Stomach (tissue), 9 donors: ENCODE results near the gene WDR87. TPM values are rescaled to one million over a fixed set of nuclear protein-coding genes. Genes with fewer than 3 reads are reported as not detected.
A peak's percentile ranks its signal among the peaks of the same experiment; 100 is the strongest.

Experiments used
- DNase-seq, 2 donors: peaks; one replicate each; pipeline versions ENCODE4 v3.0.0 to v3.0.0-alpha.2; 2013 to 2019
- H3K27ac ChIP-seq, 5 donors: fragments of 200-600 bp in 4 of 5; sonication (generic) in 4 of 5; one replicate each; pipeline ENCODE4 v1.5.1; 2013 to 2019; ENCODE audit warnings: mild to moderate bottlenecking in 1 of 5, moderate library complexity in 1 of 5
- H3K27me3 ChIP-seq, 3 donors: fragments of 200-600 bp; sonication (generic); one replicate each; pipeline ENCODE4 v1.5.1; 2017 to 2019; ENCODE audit warnings: mixed run types in 1 of 3
- H3K36me3 ChIP-seq, 4 donors: fragments of 200-600 bp; sonication (generic); 1 replicate in 3 of 4; 2 replicates in 1 of 4; pipeline ENCODE4 v1.5.1; 2016 to 2019
- H3K4me1 ChIP-seq, 4 donors: fragments of 200-600 bp; sonication (generic); one replicate each; pipeline ENCODE4 v1.5.1; 2016 to 2019
- H3K4me3 ChIP-seq, 4 donors: fragments of 200-600 bp; sonication (generic) in 3 of 4; one replicate each; pipeline ENCODE4 v1.5.1; 2016 to 2019; ENCODE audit warnings: mild to moderate bottlenecking in 1 of 4
- H3K9me3 ChIP-seq, 4 donors: fragments of 200-600 bp; sonication (generic); one replicate each; pipeline ENCODE4 v1.5.1; 2016 to 2019
- EP300 ChIP-seq: sonication (generic); formaldehyde crosslinking; IDR thresholded peaks from one replicate; pipeline ENCODE4 v1.6.1; 2017; ENCODE audit warnings: antibody characterized with exemption
- POLR2A ChIP-seq, 4 donors: fragments of 450-650 bp; IDR thresholded peaks; one replicate each; pipeline ENCODE4 v1.6.1; 2016; ENCODE audit warnings: antibody characterized with exemption in 4 of 4, control low read depth in 2 of 4, mild to moderate bottlenecking in 1 of 4, moderate library complexity in 1 of 4
- POLR2AphosphoS5 ChIP-seq, 3 donors: sonication (generic); formaldehyde crosslinking; IDR thresholded peaks; one replicate each; pipeline ENCODE4 v1.6.1; 2016; ENCODE audit warnings: antibody characterized with exemption in 3 of 3
- WGBS, 5 donors: extraction: QIAGEN DNeasy Blood & Tissue Kit in 3 of 5; methylation state at CpG; one replicate each; pipeline versions ENCODE4 v1.1.5 to v1.1.7; 2013 to 2018; 5-methylcytosine and 5-hydroxymethylcytosine counted together
- intact Hi-C: fragments of 100-400 bp; cut with DNase I; formaldehyde crosslinking; loops from one replicate; pipeline ENCODE4 v1.15.1; 2023; ENCODE audit warnings: low total_unique reads
- polyA plus RNA-seq, 3 donors: library from polyadenylated mRNA; stranded (reverse); fragments of 200-250 nt; gene quantifications; one replicate each; pipeline ENCODE4 v1.2.3, GENCODE V29; 2013
- total RNA-seq, 5 donors: library from RNA; depleted of rRNA; stranded (reverse); fragments of >200 nt; gene quantifications; one replicate each; pipeline versions ENCODE4 v1.1.0 to v1.2.3, GENCODE V29; 2014 to 2016
- TF ChIP-seq, protein P1 (sequence below), 7 experiments: fragments of 450-650 bp in 4 of 7; fragments of 200-600 bp in 3 of 7; sonication (generic) in 3 of 7; IDR thresholded peaks; one replicate each; pipeline ENCODE4 v1.5.1; 2016 to 2019; ENCODE audit warnings: antibody characterized with exemption in 7 of 7, control low read depth in 2 of 7, mild to moderate bottlenecking in 1 of 7
- donor health status: healthy with polysubstance abuse.
- donor health status: Bipolar disorder and iron deficiency.
- donor health status: healthy.

WDR87 gene
- total and polyA plus RNA-seq, 8 donors, result 0.14 TPM; not detected in 7

DNA sequence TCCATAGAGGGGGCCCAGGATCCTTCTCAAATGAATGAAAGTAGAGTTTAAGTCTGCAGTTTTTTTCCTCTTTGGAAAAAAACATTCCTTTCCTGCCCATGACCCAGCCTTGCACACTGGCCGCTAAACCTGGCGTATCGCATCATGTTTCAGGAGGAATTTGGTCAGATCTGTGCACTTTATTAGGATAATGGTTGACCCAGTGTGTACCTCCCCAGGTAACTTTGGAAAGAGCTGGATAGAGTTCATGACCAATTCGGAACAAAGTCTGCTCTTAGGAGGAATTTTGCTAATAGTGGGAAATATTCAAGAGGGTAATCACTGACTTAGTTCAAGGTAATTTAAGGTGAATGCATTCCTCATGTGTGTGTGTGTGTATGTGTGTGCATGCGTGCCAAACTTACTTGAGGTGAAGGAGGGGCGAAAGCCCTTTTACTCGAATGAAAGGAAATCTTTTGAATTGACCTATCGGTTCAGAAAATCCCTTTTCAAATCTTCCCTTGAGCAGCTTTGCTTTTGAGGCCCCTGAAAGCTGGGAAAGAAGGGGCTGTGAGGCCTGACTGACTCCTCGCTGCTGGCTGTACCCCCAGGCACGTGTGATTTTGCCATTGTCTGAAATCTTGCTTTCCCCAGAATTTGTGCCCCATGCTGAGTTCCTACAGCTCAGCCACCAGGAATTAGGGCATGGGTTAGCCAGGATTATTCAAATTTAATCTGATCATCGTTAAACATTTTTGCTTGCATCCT is 47.0 kb upstream of the WDR87 start:
- peaks cover 4 to 32% (median 14%) of the 10 kb centered on the region in 4 donors for H3K4me1 ChIP-seq
- no peaks in the 10 kb centered on the region for H3K27me3 ChIP-seq
- 56 to 75% (median 67%) methylated on average over 11 of the region's 11 CpGs for WGBS, 5 donors
- no peak overlapping the region for H3K27ac ChIP-seq
- TF ChIP-seq, protein P1, sequence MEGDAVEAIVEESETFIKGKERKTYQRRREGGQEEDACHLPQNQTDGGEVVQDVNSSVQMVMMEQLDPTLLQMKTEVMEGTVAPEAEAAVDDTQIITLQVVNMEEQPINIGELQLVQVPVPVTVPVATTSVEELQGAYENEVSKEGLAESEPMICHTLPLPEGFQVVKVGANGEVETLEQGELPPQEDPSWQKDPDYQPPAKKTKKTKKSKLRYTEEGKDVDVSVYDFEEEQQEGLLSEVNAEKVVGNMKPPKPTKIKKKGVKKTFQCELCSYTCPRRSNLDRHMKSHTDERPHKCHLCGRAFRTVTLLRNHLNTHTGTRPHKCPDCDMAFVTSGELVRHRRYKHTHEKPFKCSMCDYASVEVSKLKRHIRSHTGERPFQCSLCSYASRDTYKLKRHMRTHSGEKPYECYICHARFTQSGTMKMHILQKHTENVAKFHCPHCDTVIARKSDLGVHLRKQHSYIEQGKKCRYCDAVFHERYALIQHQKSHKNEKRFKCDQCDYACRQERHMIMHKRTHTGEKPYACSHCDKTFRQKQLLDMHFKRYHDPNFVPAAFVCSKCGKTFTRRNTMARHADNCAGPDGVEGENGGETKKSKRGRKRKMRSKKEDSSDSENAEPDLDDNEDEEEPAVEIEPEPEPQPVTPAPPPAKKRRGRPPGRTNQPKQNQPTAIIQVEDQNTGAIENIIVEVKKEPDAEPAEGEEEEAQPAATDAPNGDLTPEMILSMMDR (IDR thresholded peaks at IDR 0.05), result no peak
- no peak for TF ChIP-seq EP300
- TF ChIP-seq POLR2AphosphoS5 (IDR thresholded peaks at IDR 0.05), result no peak
- no peak for TF ChIP-seq POLR2A (IDR thresholded peaks at IDR 0.05)
- no peaks in the 10 kb centered on the region for H3K9me3 ChIP-seq
- no peak for DNase-seq
- intact Hi-C loops, result no loop called here
- no peaks in the 10 kb centered on the region for H3K36me3 ChIP-seq
- no peak overlapping the region for H3K4me3 ChIP-seq

DNA sequence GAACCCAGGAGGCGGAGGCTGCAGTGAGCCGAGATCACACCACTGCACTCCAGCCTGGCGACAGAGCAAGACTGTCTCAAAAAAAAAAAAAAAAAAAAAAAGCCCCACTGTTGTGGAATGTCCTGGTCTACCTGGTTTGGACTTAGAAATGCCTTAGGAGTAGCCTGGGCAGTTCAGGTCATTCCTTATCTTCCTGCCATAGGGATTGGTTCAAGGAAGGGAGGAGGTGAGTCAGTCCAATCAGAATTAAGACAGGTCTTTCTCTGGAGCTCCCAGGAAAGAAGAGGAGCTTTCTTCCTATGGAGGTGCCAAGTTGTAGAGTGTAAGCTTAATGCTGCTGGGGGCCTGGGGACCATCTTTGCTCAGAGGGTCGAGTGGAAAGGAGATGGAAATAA is 45.4 kb upstream of the WDR87 start:
- intact Hi-C loops, result no loop called here
- no peak for TF ChIP-seq POLR2AphosphoS5 (IDR thresholded peaks at IDR 0.05)
- TF ChIP-seq EP300, result no peak
- Histone ChIP-seq H3K9me3 (no peaks in the 10 kb centered on the region), H3K4me3 (no peak overlapping the region), H3K36me3 (no peaks in the 10 kb centered on the region), H3K27me3 (no peaks in the 10 kb centered on the region), H3K4me1 (peaks cover 8 to 45% (median 20%) of the 10 kb centered on the region in 4 donors), H3K27ac (no peak overlapping the region)
- peak in 1 of 2 donors; percentile 20 for DNase-seq
- 61 to 86% (median 78%) methylated on average over 3 to 4 of the region's 4 CpGs for WGBS, 5 donors

DNA sequence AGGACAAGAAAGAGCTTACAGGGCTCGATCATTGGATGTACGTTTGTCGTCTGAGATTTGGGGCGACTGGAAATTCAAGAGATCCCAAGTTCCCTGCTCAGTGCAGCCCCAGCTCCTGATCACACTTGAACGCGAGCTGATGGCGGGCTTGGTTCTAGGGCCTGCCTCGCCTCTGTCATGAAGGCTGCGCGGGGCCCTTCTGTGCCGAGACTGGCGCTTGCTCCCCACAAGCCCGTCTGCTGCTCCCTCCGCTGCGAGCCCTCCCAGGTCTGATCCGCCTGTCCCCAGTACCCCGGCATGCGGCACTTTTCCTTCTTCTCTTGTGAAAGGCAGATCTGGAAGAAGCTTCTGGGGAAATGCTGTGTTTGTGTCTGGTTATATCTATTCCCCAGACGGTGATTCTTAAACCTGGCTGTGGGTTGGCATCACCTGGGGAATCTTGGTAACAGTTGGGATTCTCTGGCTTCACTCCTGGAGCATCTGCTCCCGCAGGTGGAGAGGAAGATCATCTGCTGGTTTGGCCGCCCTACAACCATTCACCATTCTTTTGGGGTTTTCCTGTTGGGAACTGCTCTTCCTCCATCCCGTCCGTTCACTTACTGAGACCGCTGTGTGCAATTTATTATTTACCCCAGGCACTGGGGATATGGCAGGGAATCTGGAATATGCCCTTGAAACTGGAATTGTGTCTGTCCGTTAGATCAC is 44.2 kb upstream of the WDR87 start:
- WGBS, 5 donors, result 84 to 95% (median 93%) methylated on average over 25 of the region's 25 CpGs
- Histone ChIP-seq H3K36me3 (no peaks in the 10 kb centered on the region), H3K4me1 (peaks cover 8 to 45% (median 20%) of the 10 kb centered on the region in 4 donors), H3K9me3 (no peaks in the 10 kb centered on the region), H3K27ac (no peak overlapping the region), H3K4me3 (no peak overlapping the region), H3K27me3 (no peaks in the 10 kb centered on the region)
- peak in 1 of 2 donors; percentile 18 for DNase-seq
- no peak for TF ChIP-seq POLR2A (IDR thresholded peaks at IDR 0.05)
- TF ChIP-seq POLR2AphosphoS5 (IDR thresholded peaks at IDR 0.05), result no peak
- no peak for TF ChIP-seq EP300
- TF ChIP-seq, protein P1 (IDR thresholded peaks at IDR 0.05), result no peak
- intact Hi-C loops, result no loop called here

DNA sequence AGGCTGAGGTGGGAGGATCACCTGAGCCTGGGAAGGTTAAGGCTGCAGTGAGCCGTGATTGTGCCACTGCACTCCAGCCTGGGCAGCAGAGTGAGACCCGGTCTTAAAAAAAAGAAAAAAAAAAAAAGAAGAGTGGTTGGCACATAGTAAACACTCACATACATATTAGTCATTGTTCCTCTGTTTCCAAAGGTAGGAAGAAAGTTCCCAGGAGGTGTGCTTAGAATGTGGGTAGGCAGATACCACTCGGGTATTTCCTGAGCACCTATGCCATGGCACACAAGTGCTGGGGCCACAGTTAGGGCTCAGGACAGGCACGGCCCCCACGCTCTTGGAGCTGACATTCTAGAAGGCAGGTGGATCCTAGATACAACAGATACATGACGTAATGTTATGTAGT is 42.0 kb upstream of the WDR87 start:
- peak in 1 of 2 donors; percentile 2 for DNase-seq
- intact Hi-C loops, result no loop called here
- Histone ChIP-seq H3K27me3 (no peaks in the 10 kb centered on the region), H3K27ac (no peak overlapping the region), H3K36me3 (no peaks in the 10 kb centered on the region), H3K4me3 (no peak overlapping the region), H3K4me1 (peaks cover 14 to 52% (median 24%) of the 10 kb centered on the region in 4 donors), H3K9me3 (no peaks in the 10 kb centered on the region)
- WGBS, 5 donors, result 68 to 88% (median 72%) methylated on average over 6 of the region's 6 CpGs
- TF ChIP-seq POLR2A (IDR thresholded peaks at IDR 0.05), result no peak
- no peak for TF ChIP-seq POLR2AphosphoS5 (IDR thresholded peaks at IDR 0.05)
- no peak for TF ChIP-seq EP300
- TF ChIP-seq, protein P1 (IDR thresholded peaks at IDR 0.05), result no peak
